ENCODE results near the gene TBRG4.

The TBRG4 gene

DNA sequence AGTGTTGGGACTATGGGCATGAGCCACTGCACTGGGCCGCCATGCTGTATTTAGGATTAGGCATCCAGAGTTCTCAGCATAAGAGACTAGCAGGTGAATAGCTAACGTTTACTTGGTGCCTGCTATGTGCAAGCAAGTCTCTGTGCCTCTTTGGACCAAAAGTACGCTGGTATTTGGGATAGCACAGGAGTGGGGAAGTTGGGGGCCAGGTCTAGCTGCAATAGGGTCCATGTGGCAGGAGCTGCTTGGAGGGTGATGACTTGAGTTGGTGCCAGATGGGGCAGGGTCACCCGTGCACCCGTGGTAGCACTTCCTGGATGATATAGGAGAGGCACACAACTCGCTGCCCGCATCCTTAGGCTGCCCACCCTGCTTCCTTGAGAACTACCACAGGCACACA lies 45.1 kb downstream of the TBRG4 start:
- no peak overlapping the region for H3K4me3 ChIP-seq (ENCODE audit: low read depth, low read length)
- H3K27ac ChIP-seq, result no peak overlapping the region
- no peaks in the 10 kb centered on the region for H3K27me3 ChIP-seq (replicated peaks)
- TF ChIP-seq, protein P1, sequence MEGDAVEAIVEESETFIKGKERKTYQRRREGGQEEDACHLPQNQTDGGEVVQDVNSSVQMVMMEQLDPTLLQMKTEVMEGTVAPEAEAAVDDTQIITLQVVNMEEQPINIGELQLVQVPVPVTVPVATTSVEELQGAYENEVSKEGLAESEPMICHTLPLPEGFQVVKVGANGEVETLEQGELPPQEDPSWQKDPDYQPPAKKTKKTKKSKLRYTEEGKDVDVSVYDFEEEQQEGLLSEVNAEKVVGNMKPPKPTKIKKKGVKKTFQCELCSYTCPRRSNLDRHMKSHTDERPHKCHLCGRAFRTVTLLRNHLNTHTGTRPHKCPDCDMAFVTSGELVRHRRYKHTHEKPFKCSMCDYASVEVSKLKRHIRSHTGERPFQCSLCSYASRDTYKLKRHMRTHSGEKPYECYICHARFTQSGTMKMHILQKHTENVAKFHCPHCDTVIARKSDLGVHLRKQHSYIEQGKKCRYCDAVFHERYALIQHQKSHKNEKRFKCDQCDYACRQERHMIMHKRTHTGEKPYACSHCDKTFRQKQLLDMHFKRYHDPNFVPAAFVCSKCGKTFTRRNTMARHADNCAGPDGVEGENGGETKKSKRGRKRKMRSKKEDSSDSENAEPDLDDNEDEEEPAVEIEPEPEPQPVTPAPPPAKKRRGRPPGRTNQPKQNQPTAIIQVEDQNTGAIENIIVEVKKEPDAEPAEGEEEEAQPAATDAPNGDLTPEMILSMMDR (IDR thresholded peaks at IDR 0.05; ENCODE audit: low read depth, low read length, missing control alignments), result no peak
- in situ Hi-C loops (cut with HindIII; ENCODE audit: low pct_ligation_motif_present, low sequenced_read_pairs), result no loop called here
- no peak for DNase-seq
- peaks cover 20% of the 10 kb centered on the region for H3K36me3 ChIP-seq (replicated peaks)

DNA sequence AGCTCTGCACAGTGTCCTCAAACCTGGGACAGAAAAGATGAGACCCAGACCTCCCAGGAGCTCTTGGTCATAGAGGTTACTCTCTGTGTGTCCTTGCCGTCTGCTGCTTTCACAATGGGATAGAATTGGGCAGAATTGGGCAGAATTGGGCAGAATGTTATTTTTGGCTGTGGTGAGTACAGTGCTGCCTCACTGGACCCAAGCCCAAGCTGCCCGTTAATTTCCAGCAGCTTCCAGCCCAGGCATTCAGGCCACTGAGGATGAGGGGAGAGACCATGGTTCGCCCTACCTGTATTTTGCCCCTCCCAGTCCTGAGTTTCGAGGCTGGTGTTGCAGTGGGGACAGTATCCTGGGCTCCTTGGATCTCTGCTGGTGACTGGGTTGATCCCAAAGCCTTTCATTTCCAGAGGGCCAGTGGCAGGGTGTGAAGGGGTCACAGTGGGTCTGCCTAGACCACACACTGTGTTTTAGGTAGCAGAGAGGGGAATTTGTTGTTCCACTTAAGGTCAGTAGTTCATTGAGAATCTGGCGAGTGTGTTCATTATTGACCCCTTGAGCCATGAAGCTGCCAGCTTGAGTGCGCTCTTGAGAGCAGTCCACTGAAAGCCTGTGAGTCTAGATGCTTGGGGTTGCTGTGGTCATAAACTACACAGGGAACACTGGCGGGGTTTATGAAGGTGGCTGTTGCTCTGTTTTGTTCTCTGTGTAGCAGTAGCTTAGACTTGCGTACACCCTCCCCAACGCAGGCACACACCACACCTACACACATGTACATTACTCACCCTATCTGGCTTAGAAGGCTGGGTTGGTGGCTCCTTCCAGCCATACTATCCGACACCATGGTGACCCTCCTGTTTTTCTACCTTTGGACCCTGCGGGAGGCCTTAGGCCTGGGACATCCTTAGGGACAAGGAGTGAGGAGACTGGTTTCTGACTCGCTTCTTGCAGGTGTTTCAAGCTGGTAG lies 46.2 kb downstream of the TBRG4 start:
- Histone ChIP-seq H3K27ac (no peak overlapping the region), H3K36me3 (replicated peaks) (peaks cover 20% of the 10 kb centered on the region)

DNA sequence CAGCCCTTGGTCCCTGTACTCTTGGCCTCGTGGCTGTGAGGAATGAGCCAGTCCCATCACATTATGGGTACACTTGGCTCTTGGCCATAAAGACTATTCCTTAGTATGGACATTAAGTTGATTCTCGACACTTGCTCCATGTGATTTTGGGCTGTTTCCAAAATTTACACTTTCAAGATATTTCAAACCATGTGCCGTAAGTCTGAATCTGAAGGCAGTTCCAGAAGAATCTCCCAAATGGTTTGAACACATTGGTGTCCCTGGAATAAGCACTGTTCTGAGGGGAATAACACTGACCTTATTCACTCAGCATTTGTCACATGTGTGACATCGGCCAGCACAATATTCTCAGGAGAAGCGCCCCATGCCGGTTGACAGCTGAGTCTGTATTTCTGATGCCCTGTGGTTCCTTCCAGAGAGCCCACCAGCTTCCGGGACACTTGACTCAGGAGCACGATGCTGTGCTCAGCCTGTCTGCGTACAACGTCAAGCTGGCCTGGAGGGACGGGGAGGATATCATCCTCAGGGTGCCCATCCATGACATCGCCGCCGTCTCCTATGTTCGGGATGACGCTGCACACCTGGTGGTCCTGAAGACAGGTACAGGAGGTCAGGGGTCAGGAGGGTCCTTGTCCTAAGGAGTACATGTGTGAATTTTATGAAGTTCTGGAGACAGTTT lies 47.3 kb downstream of the TBRG4 start:
- TF ChIP-seq, protein P1 (IDR thresholded peaks at IDR 0.05; ENCODE audit: low read depth, low read length, missing control alignments), result no peak
- no peak for DNase-seq
- no peak overlapping the region for H3K27ac ChIP-seq
- in situ Hi-C loops (cut with HindIII; ENCODE audit: low pct_ligation_motif_present, low sequenced_read_pairs), result no loop called here
- no peak overlapping the region for H3K4me3 ChIP-seq (ENCODE audit: low read depth, low read length)
- no peaks in the 10 kb centered on the region for H3K27me3 ChIP-seq (replicated peaks)
- peaks cover 12% of the 10 kb centered on the region for H3K36me3 ChIP-seq (replicated peaks)

More for the DNA sequence above, 46.2 kb downstream of the TBRG4 start:
- in situ Hi-C loops (cut with HindIII; ENCODE audit: low pct_ligation_motif_present, low sequenced_read_pairs), result no loop called here
- DNase-seq, result no peak
- TF ChIP-seq, protein P1 (IDR thresholded peaks at IDR 0.05; ENCODE audit: low read depth, low read length, missing control alignments), result no peak
- Histone ChIP-seq H3K27me3 (replicated peaks) (no peaks in the 10 kb centered on the region), H3K4me3 (ENCODE audit: low read depth, low read length) (no peak overlapping the region)

DNA sequence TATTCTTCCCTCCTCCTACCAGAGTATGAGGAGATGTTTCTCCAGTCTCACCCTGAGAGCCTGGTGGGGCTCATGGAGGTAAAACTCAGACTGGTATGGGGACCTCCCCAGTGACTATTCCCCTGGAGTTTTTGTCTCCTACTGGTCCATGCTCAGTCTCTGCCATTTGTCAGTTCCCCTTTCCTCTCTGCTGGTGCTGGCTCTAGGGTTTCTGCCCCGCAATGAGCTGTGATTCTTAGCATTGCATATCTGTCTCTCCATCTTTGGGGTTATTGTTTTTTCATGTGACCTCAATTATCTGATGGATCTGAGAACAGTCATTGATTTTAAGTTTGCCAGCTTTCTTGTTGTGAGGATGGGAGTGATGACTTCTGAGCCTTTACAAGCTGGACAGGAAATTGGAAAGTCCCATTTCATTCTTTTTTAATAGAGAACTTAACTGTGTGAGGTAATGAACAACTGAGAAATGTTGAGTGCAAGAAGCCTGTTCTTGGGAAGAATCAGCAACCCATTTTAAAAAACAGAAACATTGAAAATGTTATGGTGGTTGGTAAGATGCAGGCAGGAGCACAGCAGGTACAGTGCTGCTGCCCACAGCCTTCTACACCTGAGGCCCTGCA lies 49.6 kb downstream of the TBRG4 start:
- H3K27me3 ChIP-seq (replicated peaks), result no peaks in the 10 kb centered on the region

DNA sequence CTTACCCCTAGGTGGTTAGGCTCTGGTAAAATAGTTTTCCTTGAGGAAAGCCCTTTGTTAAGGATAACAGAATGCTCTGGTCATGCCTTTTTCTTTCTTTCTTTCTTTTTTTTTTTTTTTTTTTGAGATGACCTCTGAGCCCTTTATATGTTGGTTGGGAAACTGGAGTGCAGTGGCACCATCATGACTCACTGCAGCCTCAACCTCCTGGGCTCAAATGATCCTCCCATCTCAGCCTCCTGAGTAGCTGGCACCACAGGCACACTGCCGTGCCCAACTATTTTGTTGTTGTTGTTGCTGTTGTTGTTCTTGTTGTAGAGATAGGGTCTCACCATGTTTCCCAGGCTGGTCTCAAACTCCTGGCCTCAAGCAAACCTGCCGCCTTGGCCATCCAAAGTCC lies 50.1 kb downstream of the TBRG4 start:
- no peak for DNase-seq
- H3K36me3 ChIP-seq (replicated peaks), result peaks cover 12% of the 10 kb centered on the region
- TF ChIP-seq, protein P1 (IDR thresholded peaks at IDR 0.05; ENCODE audit: low read depth, low read length, missing control alignments), result no peak
- no peak overlapping the region for H3K27ac ChIP-seq
- no peak overlapping the region for H3K4me3 ChIP-seq (ENCODE audit: low read depth, low read length)
- no peaks in the 10 kb centered on the region for H3K27me3 ChIP-seq (replicated peaks)
- in situ Hi-C loops (cut with HindIII; ENCODE audit: low pct_ligation_motif_present, low sequenced_read_pairs), result no loop called here

More for the DNA sequence above, 49.6 kb downstream of the TBRG4 start:
- DNase-seq, result no peak
- in situ Hi-C loops (cut with HindIII; ENCODE audit: low pct_ligation_motif_present, low sequenced_read_pairs), result no loop called here
- Histone ChIP-seq H3K36me3 (replicated peaks) (peaks cover 12% of the 10 kb centered on the region), H3K27ac (no peak overlapping the region), H3K4me3 (ENCODE audit: low read depth, low read length) (no peak overlapping the region)
- TF ChIP-seq, protein P1 (IDR thresholded peaks at IDR 0.05; ENCODE audit: low read depth, low read length, missing control alignments), result no peak

All from brain microvascular endothelial cell (primary cell).